ENCODE results near the gene AAK1. TPM values are rescaled to one million over a fixed set of nuclear protein-coding genes. Genes with fewer than 3 reads are reported as not detected.

AAK1 gene
- total RNA-seq, 1 donor from 2014 or later, result 108 TPM

DNA sequence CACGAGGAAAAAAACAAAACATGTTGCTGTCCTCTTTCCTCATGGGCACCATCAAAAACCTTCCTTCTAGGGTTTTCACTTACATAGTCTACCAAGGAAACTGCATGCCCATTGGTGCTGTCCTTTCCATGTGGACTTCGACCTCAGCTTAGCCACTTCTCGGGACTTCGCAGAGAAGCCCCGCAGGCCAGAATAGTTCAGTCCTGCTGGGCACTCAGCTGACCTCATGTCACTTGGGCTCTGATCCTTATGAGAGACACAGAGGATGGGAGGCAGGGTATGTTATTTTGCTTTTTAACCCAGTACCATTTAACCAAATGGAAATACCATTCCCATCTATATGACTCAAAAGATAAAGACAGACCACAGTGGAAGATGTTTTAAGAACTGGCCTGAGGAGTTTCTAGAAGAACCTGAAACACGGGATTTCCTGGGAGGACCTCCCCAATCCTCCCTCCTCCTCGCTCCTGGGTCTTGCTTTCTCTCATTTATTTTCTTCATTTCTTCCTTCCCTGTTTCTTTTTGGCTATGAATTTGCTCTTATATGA, 28.4 kb downstream of the AAK1 start:
- Histone ChIP-seq H3K79me2 (ENCODE audit: insufficient read depth, low read length) (peaks cover 96% of the 10 kb centered on the region), H4K20me1 (ENCODE audit: insufficient read depth, low read length) (peaks cover 96% of the 10 kb centered on the region), H2AFZ (ENCODE audit: low read depth, low read length) (no peak overlapping the region), H3K27ac (ENCODE audit: low read depth, low read length) (no peak overlapping the region), H3K4me1 (ENCODE audit: insufficient read depth, low read length) (peaks cover 8% of the 10 kb centered on the region), H3K36me3 (ENCODE audit: insufficient read depth, low read length) (no peaks in the 10 kb centered on the region), H3K4me2 (ENCODE audit: low read length) (no peak overlapping the region), H3K4me3 (ENCODE audit: insufficient read depth, low read depth, low read length) (no peak overlapping the region), H3K27me3 (ENCODE audit: insufficient read depth, low read length) (no peaks in the 10 kb centered on the region), H3K9me3 (ENCODE audit: insufficient read depth, low read depth, low read length) (no peaks in the 10 kb centered on the region), H3K9ac (ENCODE audit: low read length) (no peak overlapping the region)
- Mint-ChIP-seq H3K27me3 (ENCODE audit: low read depth, unreplicated experiment) (no peaks in the 10 kb centered on the region), H3K4me3 (ENCODE audit: unreplicated experiment) (no peak overlapping the region), H3K36me3 (ENCODE audit: low read depth, unreplicated experiment) (peaks cover 24% of the 10 kb centered on the region), H3K27ac (ENCODE audit: unreplicated experiment) (no peak overlapping the region), H3K9me3 (ENCODE audit: unreplicated experiment) (peaks cover 2% of the 10 kb centered on the region), H3K4me1 (ENCODE audit: low read depth, unreplicated experiment) (peaks cover 22% of the 10 kb centered on the region)
- DNase-seq (ENCODE audit: low read depth) (peak; percentile 26), FAIRE-seq (no peak)
- TF ChIP-seq, protein P1, sequence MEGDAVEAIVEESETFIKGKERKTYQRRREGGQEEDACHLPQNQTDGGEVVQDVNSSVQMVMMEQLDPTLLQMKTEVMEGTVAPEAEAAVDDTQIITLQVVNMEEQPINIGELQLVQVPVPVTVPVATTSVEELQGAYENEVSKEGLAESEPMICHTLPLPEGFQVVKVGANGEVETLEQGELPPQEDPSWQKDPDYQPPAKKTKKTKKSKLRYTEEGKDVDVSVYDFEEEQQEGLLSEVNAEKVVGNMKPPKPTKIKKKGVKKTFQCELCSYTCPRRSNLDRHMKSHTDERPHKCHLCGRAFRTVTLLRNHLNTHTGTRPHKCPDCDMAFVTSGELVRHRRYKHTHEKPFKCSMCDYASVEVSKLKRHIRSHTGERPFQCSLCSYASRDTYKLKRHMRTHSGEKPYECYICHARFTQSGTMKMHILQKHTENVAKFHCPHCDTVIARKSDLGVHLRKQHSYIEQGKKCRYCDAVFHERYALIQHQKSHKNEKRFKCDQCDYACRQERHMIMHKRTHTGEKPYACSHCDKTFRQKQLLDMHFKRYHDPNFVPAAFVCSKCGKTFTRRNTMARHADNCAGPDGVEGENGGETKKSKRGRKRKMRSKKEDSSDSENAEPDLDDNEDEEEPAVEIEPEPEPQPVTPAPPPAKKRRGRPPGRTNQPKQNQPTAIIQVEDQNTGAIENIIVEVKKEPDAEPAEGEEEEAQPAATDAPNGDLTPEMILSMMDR (IDR thresholded peaks at IDR 0.05; ENCODE audit: insufficient read depth, low read depth, low read length), result no peak
- TF ChIP-seq EZH2 (IDR thresholded peaks at IDR 0.05; ENCODE audit: insufficient read depth, low read length), result no peak

DNA sequence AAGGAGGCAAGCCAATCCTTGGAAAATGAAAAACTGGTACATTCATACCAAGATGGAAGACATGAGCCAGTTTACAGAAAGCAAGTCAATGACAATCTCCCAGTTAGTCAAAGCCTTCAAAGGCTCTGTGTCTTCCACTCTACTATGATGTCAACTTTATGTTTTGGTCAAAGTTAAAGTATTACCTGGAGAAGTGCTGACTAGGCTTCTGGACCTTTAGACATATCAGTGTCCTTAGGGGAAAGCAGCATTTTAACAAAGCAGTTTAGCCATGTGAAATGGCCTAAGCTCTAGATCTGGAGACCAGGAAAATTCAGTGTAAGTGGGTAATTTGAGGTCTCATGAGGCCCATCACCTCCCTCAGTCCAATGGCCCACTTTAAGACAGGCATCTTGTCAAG, 30.8 kb downstream of the AAK1 start:
- no peak for TF ChIP-seq EZH2 (IDR thresholded peaks at IDR 0.05; ENCODE audit: insufficient read depth, low read length)
- TF ChIP-seq, protein P1 (IDR thresholded peaks at IDR 0.05; ENCODE audit: insufficient read depth, low read depth, low read length), result no peak
- FAIRE-seq, result no peak
- no peak overlapping the region for H3K9ac ChIP-seq (ENCODE audit: low read length)
- H2AFZ ChIP-seq (ENCODE audit: low read depth, low read length), result no peak overlapping the region
- H3K4me1 ChIP-seq (ENCODE audit: insufficient read depth, low read length), result peaks cover 8% of the 10 kb centered on the region
- no peak overlapping the region for H3K27ac ChIP-seq (ENCODE audit: low read depth, low read length)
- no peak for DNase-seq (ENCODE audit: low read depth)
- H4K20me1 ChIP-seq (ENCODE audit: insufficient read depth, low read length), result peaks cover 91% of the 10 kb centered on the region
- H3K27me3 ChIP-seq (ENCODE audit: insufficient read depth, low read length), result no peaks in the 10 kb centered on the region
- peaks cover 92% of the 10 kb centered on the region for H3K79me2 ChIP-seq (ENCODE audit: insufficient read depth, low read length)
- H3K27me3 Mint-ChIP-seq (ENCODE audit: low read depth, unreplicated experiment), result no peaks in the 10 kb centered on the region
- H3K4me2 ChIP-seq (ENCODE audit: low read length), result no peak overlapping the region
- H3K36me3 Mint-ChIP-seq (ENCODE audit: low read depth, unreplicated experiment), result peaks cover 32% of the 10 kb centered on the region
- H3K4me3 Mint-ChIP-seq (ENCODE audit: unreplicated experiment), result no peak overlapping the region
- no peak overlapping the region for H3K27ac Mint-ChIP-seq (ENCODE audit: unreplicated experiment)
- H3K36me3 ChIP-seq (ENCODE audit: insufficient read depth, low read length), result no peaks in the 10 kb centered on the region
- H3K4me3 ChIP-seq (ENCODE audit: insufficient read depth, low read depth, low read length), result no peak overlapping the region
- H3K9me3 ChIP-seq (ENCODE audit: insufficient read depth, low read depth, low read length), result no peaks in the 10 kb centered on the region
- H3K9me3 Mint-ChIP-seq (ENCODE audit: unreplicated experiment), result peaks cover 4% of the 10 kb centered on the region
- H3K4me1 Mint-ChIP-seq (ENCODE audit: low read depth, unreplicated experiment), result peaks cover 22% of the 10 kb centered on the region

DNA sequence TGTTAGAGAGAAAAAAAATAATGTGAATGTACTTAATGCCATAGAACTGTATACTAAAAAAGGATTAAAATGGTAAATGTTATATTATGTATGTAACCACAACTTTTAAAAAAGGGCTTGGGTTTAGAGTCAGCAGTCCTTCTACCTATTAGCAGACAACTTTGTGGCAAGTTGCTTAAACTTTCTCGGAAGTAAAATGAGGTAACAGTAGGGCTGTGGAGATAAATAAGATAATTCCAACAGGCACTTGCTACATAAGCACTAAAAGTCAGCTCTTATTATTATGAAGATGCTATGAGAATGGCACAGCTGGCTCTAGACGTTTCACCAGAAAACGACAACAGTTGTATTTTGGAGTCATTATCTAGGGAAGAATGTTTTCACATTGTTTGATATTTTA, 31.3 kb downstream of the AAK1 start:
- Histone ChIP-seq H3K27me3 (ENCODE audit: insufficient read depth, low read length) (no peaks in the 10 kb centered on the region), H3K9ac (ENCODE audit: low read length) (no peak overlapping the region), H3K27ac (ENCODE audit: low read depth, low read length) (no peak overlapping the region), H3K4me1 (ENCODE audit: insufficient read depth, low read length) (peaks cover 8% of the 10 kb centered on the region), H3K36me3 (ENCODE audit: insufficient read depth, low read length) (no peaks in the 10 kb centered on the region), H4K20me1 (ENCODE audit: insufficient read depth, low read length) (peaks cover 91% of the 10 kb centered on the region), H3K4me3 (ENCODE audit: insufficient read depth, low read depth, low read length) (no peak overlapping the region), H3K79me2 (ENCODE audit: insufficient read depth, low read length) (peaks cover 92% of the 10 kb centered on the region), H2AFZ (ENCODE audit: low read depth, low read length) (no peak overlapping the region), H3K4me2 (ENCODE audit: low read length) (no peak overlapping the region), H3K9me3 (ENCODE audit: insufficient read depth, low read depth, low read length) (no peaks in the 10 kb centered on the region)
- TF ChIP-seq, protein P1 (IDR thresholded peaks at IDR 0.05; ENCODE audit: insufficient read depth, low read depth, low read length), result no peak
- TF ChIP-seq EZH2 (IDR thresholded peaks at IDR 0.05; ENCODE audit: insufficient read depth, low read length), result no peak
- Mint-ChIP-seq H3K9me3 (ENCODE audit: unreplicated experiment) (peaks cover 6% of the 10 kb centered on the region), H3K27me3 (ENCODE audit: low read depth, unreplicated experiment) (no peaks in the 10 kb centered on the region), H3K27ac (ENCODE audit: unreplicated experiment) (no peak overlapping the region), H3K4me3 (ENCODE audit: unreplicated experiment) (no peak overlapping the region), H3K36me3 (ENCODE audit: low read depth, unreplicated experiment) (peaks cover 36% of the 10 kb centered on the region), H3K4me1 (ENCODE audit: low read depth, unreplicated experiment) (peaks cover 22% of the 10 kb centered on the region)
- FAIRE-seq (no peak), DNase-seq (ENCODE audit: low read depth) (no peak)

All from astrocyte (in vitro differentiated cells and primary cell).